ENCODE results near the gene ECSIT.

ECSIT gene

DNA sequence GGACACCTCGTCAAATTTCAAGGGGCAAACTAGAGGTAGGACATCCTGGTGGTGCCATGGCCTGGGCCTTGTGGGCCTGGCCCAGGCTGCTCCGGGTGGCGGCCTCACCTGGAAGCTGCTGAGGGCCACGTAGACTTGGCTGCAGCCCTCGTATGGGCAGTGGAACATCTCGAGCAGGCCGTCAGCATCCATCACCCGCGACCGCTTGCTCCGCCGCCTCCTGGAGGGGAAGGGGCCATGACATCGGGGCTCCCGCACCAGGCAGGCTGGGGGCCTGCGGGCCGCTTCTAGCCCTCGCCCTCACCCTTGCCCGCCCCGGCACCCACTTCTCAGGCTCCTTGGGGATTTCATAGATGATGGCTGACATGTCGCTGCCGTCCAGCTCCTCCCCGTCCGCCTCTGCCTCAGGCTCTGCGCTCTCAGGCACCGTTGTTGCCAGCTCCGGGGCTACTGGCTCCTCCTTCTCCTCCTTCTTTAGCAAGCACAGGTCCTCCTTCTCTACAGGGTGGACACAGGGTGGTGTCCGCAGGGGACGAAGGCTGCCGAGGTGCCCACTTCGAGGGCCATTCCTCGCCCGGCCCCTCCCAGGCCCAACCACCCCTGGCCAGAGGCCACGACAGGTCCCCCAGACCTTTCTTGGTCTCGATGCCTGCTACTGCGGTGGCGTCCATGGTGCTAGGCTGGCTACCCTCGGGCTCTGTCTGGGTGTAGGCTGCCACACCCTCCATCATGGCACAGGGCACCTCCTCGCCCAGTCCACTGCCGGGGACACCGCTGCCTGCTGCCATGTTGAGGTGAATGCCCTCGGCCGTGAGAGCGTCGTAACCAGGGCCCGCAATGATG, 42.1 kb downstream of the ECSIT start:
- DNase-seq (ENCODE audit: insufficient read length, low spot score) (no peak), FAIRE-seq (no peak)

DNA sequence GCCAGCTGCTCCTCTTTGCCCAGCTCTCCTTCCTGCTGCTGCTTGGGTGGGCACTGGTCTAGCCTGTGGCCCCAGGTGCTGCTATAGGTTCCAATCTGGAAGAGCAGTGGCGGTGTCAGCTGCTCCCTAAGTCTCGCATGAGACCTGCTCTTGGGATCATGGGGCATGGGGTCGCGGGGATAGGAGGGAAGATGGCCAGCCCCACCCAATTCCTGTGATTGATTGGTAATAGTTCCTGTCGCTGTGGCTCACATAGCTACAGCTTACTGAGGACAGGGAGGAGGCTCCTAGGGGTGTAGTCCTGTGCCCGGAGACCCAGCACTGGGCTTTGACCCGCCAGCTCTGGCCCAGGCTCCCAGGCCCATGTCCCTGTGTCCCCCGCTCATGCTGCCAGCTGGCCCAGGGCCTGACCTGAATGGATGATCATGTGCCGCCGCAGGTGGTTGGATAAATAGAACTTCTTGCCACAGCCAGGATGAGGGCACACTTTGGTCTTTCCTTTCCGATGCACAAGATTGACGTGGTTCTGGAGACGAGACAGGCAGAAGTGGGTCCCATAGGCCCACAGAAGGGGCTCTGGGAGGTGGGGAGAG, 43.6 kb downstream of the ECSIT start:
- TF ChIP-seq, protein P1, sequence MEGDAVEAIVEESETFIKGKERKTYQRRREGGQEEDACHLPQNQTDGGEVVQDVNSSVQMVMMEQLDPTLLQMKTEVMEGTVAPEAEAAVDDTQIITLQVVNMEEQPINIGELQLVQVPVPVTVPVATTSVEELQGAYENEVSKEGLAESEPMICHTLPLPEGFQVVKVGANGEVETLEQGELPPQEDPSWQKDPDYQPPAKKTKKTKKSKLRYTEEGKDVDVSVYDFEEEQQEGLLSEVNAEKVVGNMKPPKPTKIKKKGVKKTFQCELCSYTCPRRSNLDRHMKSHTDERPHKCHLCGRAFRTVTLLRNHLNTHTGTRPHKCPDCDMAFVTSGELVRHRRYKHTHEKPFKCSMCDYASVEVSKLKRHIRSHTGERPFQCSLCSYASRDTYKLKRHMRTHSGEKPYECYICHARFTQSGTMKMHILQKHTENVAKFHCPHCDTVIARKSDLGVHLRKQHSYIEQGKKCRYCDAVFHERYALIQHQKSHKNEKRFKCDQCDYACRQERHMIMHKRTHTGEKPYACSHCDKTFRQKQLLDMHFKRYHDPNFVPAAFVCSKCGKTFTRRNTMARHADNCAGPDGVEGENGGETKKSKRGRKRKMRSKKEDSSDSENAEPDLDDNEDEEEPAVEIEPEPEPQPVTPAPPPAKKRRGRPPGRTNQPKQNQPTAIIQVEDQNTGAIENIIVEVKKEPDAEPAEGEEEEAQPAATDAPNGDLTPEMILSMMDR (IDR thresholded peaks at IDR 0.05; ENCODE audit: insufficient read depth, missing control alignments), result no peak
- FAIRE-seq (no peak), DNase-seq (ENCODE audit: insufficient read length, low spot score) (no peak)

More for the DNA sequence above, 42.1 kb downstream of the ECSIT start:
- TF ChIP-seq, protein P1 (IDR thresholded peaks at IDR 0.05; ENCODE audit: insufficient read depth, missing control alignments), result no peak

DNA sequence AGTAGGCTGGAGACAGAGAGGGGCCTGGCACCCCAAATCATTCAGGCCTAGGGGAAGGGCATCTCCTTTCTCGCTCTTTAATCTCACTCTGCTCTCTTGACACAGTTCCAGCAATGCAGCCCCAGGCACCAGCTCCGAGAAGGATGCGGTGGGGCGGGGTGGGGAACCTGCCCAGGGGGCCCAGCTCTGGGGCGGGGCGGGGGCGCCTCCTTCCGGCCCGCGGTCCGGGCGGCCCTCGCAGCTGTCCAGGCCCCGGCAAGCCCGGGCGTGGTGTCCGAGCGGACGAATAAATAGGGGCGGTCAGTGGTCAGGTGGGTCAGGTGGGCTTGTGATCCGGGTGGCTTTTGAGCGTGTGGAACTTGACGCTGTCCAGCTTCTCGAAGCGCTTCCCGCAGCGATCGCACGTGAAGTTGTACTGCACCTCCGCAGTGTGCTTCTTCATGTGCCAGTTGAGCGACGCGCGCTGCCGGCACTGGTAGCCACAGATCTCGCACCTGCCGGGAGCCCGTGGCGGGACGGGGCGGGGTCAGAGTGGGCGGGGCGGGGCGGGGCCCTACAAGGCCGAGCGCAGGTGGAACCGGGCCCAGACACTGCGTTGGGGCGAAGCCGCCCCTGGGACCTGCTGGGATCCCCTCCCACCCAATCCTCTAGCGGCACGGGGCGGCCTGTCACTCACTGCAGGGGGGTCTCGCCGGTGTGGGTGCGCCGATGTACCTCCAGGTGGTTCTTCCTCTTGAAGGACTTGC, 45.4 kb downstream of the ECSIT start:
- no peak for DNase-seq (ENCODE audit: insufficient read length, low spot score)
- FAIRE-seq, result no peak
- TF ChIP-seq, protein P1 (IDR thresholded peaks at IDR 0.05; ENCODE audit: insufficient read depth, missing control alignments), result no peak

DNA sequence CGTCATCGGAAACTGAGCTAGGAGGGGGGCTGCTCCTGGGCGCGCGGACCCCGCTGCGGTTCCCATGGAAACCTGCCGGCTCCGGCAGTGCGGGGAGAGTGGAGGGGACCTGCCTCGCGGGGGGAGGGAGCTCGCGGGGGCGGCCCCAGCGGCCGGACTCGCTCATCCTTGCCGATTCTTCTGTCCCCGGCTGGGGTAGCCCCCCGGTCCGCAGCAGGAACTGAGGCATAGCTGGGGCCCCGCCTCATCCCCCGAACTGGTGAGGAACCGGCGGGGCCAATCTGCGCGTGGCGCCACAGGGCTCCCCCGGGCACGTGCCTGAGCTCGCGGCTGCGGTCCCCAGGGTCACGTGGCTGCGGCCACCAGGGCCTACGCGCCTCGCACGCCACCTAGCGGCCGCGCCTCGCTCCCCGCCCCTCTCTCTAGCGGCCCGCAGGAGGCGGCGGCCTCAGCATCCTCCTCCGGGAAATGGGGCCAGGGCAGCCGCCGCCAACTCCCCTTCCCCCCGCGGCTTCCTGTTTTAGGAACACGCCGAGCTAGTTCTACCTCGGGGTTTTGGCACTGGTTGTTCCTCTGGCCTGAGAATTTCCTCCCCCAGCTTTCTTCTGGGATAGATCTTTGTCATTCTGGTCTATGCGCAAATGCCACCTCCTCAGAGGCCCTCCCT, 46.4 kb downstream of the ECSIT start:
- FAIRE-seq (no peak), DNase-seq (ENCODE audit: insufficient read length, low spot score) (peak; percentile 92)
- TF ChIP-seq, protein P1 (IDR thresholded peaks at IDR 0.05; ENCODE audit: insufficient read depth, missing control alignments), result peak; percentile 90

DNA sequence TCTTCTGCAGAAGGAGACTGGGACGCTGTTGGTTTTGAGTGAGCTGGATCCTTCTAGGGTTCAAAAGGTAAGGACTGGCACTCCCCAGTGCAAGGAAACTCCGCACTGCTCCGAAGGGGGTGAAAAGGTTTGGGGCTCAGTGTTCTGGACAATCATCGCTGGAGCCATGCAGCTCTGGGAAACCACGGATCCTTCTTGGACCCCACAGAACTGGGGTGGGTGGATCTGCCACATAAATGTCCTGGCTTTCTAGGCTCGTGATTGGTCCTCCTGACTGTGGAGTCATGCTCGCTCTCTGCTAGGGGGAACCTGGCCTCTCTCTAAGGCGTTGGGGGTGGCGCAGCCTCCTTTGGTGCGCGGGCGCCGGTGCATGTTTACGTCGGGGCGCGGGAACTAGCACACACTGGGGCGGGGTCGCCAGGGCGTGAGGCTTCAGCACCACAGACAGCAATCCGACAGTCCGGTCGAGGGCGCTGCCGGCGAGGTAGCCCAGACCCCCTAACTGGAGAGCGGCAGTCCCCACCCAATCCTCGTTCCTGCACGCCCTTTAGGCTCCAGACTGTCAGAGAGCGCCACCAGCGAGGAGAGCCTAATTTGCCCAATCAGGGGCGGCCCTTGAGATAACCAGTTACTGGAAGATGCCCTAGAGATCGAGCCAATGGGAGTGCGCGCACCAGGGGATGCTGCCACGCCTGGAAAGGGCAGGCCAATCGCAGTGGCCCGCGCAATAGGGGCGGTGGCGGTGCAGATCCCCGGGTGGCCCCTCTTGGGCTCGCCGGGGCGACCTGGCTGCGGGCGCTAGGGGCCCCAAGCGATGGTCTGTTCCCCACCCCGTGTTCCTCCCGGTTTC, 47.2 kb downstream of the ECSIT start:
- DNase-seq (ENCODE audit: insufficient read length, low spot score) (peak; percentile 91), FAIRE-seq (no peak)
- TF ChIP-seq, protein P1 (IDR thresholded peaks at IDR 0.05; ENCODE audit: insufficient read depth, missing control alignments), result no peak
